GM18520 (cell line): ENCODE data around the gene SV2A.
"Not testable (repeated sequence)": the region's sequence is repeated elsewhere in the genome, so short reads cannot be mapped to it uniquely, and the experiment has no call there.

Experiments used
- ATAC-seq: cut with Tn5 transposase; IDR thresholded peaks from one replicate; pipeline ENCODE4 v1.9.1; 2021; ENCODE audit not compliant: unreplicated experiment

SV2A gene

GRCh38 chr1:149887196-149887455, 30.5 kb downstream of the SV2A start:
- not testable (repeated sequence) for ATAC-seq

- peak; percentile 52 for ATAC-seq
Observed at GRCh38 chr1:149886396-149887195, 31.0 kb downstream of the SV2A start.

- ATAC-seq, result not testable (repeated sequence)
Observed at GRCh38 chr1:149886121-149886395, 31.6 kb downstream of the SV2A start.

GRCh38 chr1:149885339-149886120, 32.1 kb downstream of the SV2A start:
- ATAC-seq, result no peak

GRCh38 chr1:149884433-149885338, 33.0 kb downstream of the SV2A start:
- ATAC-seq, result no peak

- ATAC-seq, result no peak
Observed at GRCh38 chr1:149883598-149884247, 33.9 kb downstream of the SV2A start.

GRCh38 chr1:149881876-149882275, 35.8 kb downstream of the SV2A start:
- no peak for ATAC-seq

GRCh38 chr1:149879556-149879955, 38.1 kb downstream of the SV2A start:
- no peak for ATAC-seq

GRCh38 chr1:149877211-149877946, 40.3 kb downstream of the SV2A start:
- ATAC-seq, result no peak

- ATAC-seq, result not testable (repeated sequence)
Observed at GRCh38 chr1:149873060-149873459, 44.6 kb downstream of the SV2A start.

- ATAC-seq, result not testable (repeated sequence)
Observed at GRCh38 chr1:149866887-149867286, 50.8 kb downstream of the SV2A start.

- peak; percentile 0 for ATAC-seq
Observed at GRCh38 chr1:149861497-149862054, 56.1 kb downstream of the SV2A start.

- ATAC-seq, result peak; percentile 60
Observed at GRCh38 chr1:149860684-149861496, 56.8 kb downstream of the SV2A start.

GRCh38 chr1:149860271-149860670, 57.4 kb downstream of the SV2A start:
- ATAC-seq, result peak; percentile 3
